Aorta (tissue), 5 donors: ENCODE data around the gene EPB41L4A. TPM values are rescaled to one million over a fixed set of nuclear protein-coding genes. Genes with fewer than 3 reads are reported as not detected.

Experiments
- ATAC-seq: fragments of 200-7000 bp; cut with Tn5 transposase; one replicate; pipeline ENCODE4 v1.9.1; 2022; ENCODE audit warnings: moderate library complexity; ENCODE audit not compliant: low FRiP score
- DNase-seq, 2 donors: peaks; one replicate each; pipeline ENCODE4 v3.0.0-alpha.2; 2020
- H3K27ac ChIP-seq, 2 donors: one replicate each; pipeline ENCODE4 v1.5.1; 2013; ENCODE audit warnings: low read length in 2 of 2, mild to moderate bottlenecking in 2 of 2, moderate library complexity in 2 of 2, control low read depth in 1 of 2, inconsistent platforms in 1 of 2, low read depth in 1 of 2
- H3K27me3 ChIP-seq, 2 donors: one replicate each; pipeline ENCODE4 v1.6.1; 2013; ENCODE audit warnings: control low read depth in 1 of 2, low read length in 1 of 2, mild to moderate bottlenecking in 1 of 2, moderate library complexity in 1 of 2; ENCODE audit not compliant: insufficient read depth in 2 of 2, control insufficient read depth in 1 of 2
- H3K36me3 ChIP-seq, 2 donors: one replicate each; pipeline ENCODE4 v1.6.1; 2013; ENCODE audit warnings: control low read depth in 1 of 2, low read length in 1 of 2, mild to moderate bottlenecking in 1 of 2; ENCODE audit not compliant: insufficient read depth in 2 of 2, control insufficient read depth in 1 of 2
- H3K4me1 ChIP-seq, 2 donors: one replicate each; pipeline ENCODE4 v1.6.1; 2013; ENCODE audit warnings: low read length in 2 of 2, control low read depth in 1 of 2, mild to moderate bottlenecking in 1 of 2, moderate library complexity in 1 of 2; ENCODE audit not compliant: insufficient read depth in 2 of 2, control insufficient read depth in 1 of 2
- H3K4me3 ChIP-seq, 2 donors: one replicate each; pipeline ENCODE4 v1.5.1; 2013; ENCODE audit warnings: low read length in 2 of 2, control low read depth in 1 of 2, mild to moderate bottlenecking in 1 of 2
- H3K9me3 ChIP-seq: one replicate; pipeline ENCODE4 v1.6.1; 2013; ENCODE audit warnings: mild to moderate bottlenecking, low read length; ENCODE audit not compliant: control insufficient read depth
- WGBS, 2 donors: extraction: QIAGEN DNeasy Blood & Tissue Kit; methylation state at CpG; one replicate each; pipeline ENCODE4 v1.1.7; 2013; 5-methylcytosine and 5-hydroxymethylcytosine counted together
- intact Hi-C, 2 donors: fragments of 100-400 bp; cut with DNase I; formaldehyde crosslinking; loops; one replicate each; pipeline versions ENCODE4 v1.14.2 to v1.15.0; 2022
- polyA plus RNA-seq, 2 donors: library from polyadenylated mRNA; stranded (reverse); fragments of 200-250 nt; gene quantifications; one replicate each; pipeline ENCODE4 v1.2.3, GENCODE V29; 2013
- total RNA-seq, 2 donors: library from RNA; stranded (reverse); fragmentation: NEBNext Ultra II Directional; extraction: Animal tissue kit (Norgen Biotek cat#: 25700); gene quantifications; one replicate each; pipeline ENCODE4 v1.2.1, GENCODE V29; 2021
- donor health status: healthy with polysubstance abuse.
- donor health status: Bipolar disorder and iron deficiency.
- donor health status: DM: no; HTN: no; CAD: no.
- donor health status: DM: no; HTN: no; CAD: no.
- donor health status: DM: yes; HTN: yes; CAD: no.

Gene EPB41L4A
- total and polyA plus RNA-seq, 4 donors: 4.4 to 39.3 (median 22.4) TPM

GRCh38 chr5:112257005-112257404 lies 162.1 kb downstream of the EPB41L4A start:
- intact Hi-C loops: no loop called here
- H3K4me3 ChIP-seq: no peak overlapping the region
- H3K9me3 ChIP-seq: no peaks in the 10 kb centered on the region
- DNase-seq (no peak), ATAC-seq (no peak)
- H3K27ac ChIP-seq: no peak overlapping the region
- H3K27me3 ChIP-seq: no peaks in the 10 kb centered on the region
- H3K4me1 ChIP-seq: no peaks in the 10 kb centered on the region
- H3K36me3 ChIP-seq: no peaks in the 10 kb centered on the region

- intact Hi-C loops: no loop called here
- no peaks in the 10 kb centered on the region for H3K4me1 ChIP-seq
- DNase-seq: no peak
- 64 to 75% methylated on average over 5 of the region's 5 CpGs for WGBS, 2 donors
- no peaks in the 10 kb centered on the region for H3K36me3 ChIP-seq
- peak; percentile 48 for ATAC-seq
- peak overlapping the region in 1 of 2 donors; percentile 67 for H3K27ac ChIP-seq
- H3K9me3 ChIP-seq: no peaks in the 10 kb centered on the region
- H3K27me3 ChIP-seq: no peaks in the 10 kb centered on the region
- H3K4me3 ChIP-seq: no peak overlapping the region
Observed at GRCh38 chr5:112254303-112254702, 164.8 kb downstream of the EPB41L4A start.

- H3K4me1 ChIP-seq: no peaks in the 10 kb centered on the region
- H3K27me3 ChIP-seq: no peaks in the 10 kb centered on the region
- no peaks in the 10 kb centered on the region for H3K9me3 ChIP-seq
- ATAC-seq: peak; percentile 64
- H3K27ac ChIP-seq: no peak overlapping the region
- DNase-seq: peak in 1 of 2 donors; percentile 52
- H3K4me3 ChIP-seq: no peak overlapping the region
- WGBS, 2 donors: 35 to 43% methylated on average over 9 of the region's 9 CpGs
- no peaks in the 10 kb centered on the region for H3K36me3 ChIP-seq
- intact Hi-C loops: no loop called here
Observed at GRCh38 chr5:112253478-112254250, 165.4 kb downstream of the EPB41L4A start.

- Histone ChIP-seq H3K27me3 (no peaks in the 10 kb centered on the region), H3K36me3 (no peaks in the 10 kb centered on the region), H3K27ac (no peak overlapping the region), H3K4me1 (no peaks in the 10 kb centered on the region), H3K9me3 (no peaks in the 10 kb centered on the region), H3K4me3 (no peak overlapping the region)
- intact Hi-C loops: no loop called here
- DNase-seq (no peak), ATAC-seq (no peak)
- 91 to 95% methylated on average over 2 of the region's 2 CpGs for WGBS, 2 donors
Observed at GRCh38 chr5:112250551-112250950, 168.5 kb downstream of the EPB41L4A start.

- no peaks in the 10 kb centered on the region for H3K27me3 ChIP-seq
- 73 to 78% methylated on average over 2 of the region's 2 CpGs for WGBS, 2 donors
- no peaks in the 10 kb centered on the region for H3K36me3 ChIP-seq
- H3K4me3 ChIP-seq: no peak overlapping the region
- no peaks in the 10 kb centered on the region for H3K9me3 ChIP-seq
- no peak for ATAC-seq
- H3K4me1 ChIP-seq: no peaks in the 10 kb centered on the region
- no peak for DNase-seq
- intact Hi-C loops: no loop called here
- no peak overlapping the region for H3K27ac ChIP-seq
Observed at GRCh38 chr5:112248623-112249022, 170.5 kb downstream of the EPB41L4A start.

- ATAC-seq: no peak
- intact Hi-C loops: no loop called here
- Histone ChIP-seq H3K4me1 (no peaks in the 10 kb centered on the region), H3K36me3 (no peaks in the 10 kb centered on the region), H3K27me3 (no peaks in the 10 kb centered on the region), H3K4me3 (no peak overlapping the region), H3K9me3 (no peaks in the 10 kb centered on the region), H3K27ac (no peak overlapping the region)
- DNase-seq: no peak
Observed at GRCh38 chr5:112247960-112248359, 171.1 kb downstream of the EPB41L4A start.

- Histone ChIP-seq H3K27ac (no peak overlapping the region), H3K9me3 (no peaks in the 10 kb centered on the region), H3K4me1 (no peaks in the 10 kb centered on the region), H3K27me3 (no peaks in the 10 kb centered on the region), H3K4me3 (no peak overlapping the region), H3K36me3 (no peaks in the 10 kb centered on the region)
- DNase-seq (no peak), ATAC-seq (no peak)
- WGBS, 2 donors: 65 to 73% methylated on average over 5 of the region's 5 CpGs
- intact Hi-C loops: no loop called here
Observed at GRCh38 chr5:112245656-112246055, 173.4 kb downstream of the EPB41L4A start.

GRCh38 chr5:112239996-112240395 lies 179.1 kb downstream of the EPB41L4A start:
- ATAC-seq: no peak

GRCh38 chr5:112238473-112238872 lies 180.6 kb downstream of the EPB41L4A start:
- intact Hi-C loops: no loop called here
- Histone ChIP-seq H3K4me3 (no peak overlapping the region), H3K27ac (no peak overlapping the region), H3K9me3 (no peaks in the 10 kb centered on the region), H3K4me1 (no peaks in the 10 kb centered on the region), H3K36me3 (peaks cover 0 to 2% of the 10 kb centered on the region in 2 donors), H3K27me3 (no peaks in the 10 kb centered on the region)
- no peak for DNase-seq
- ATAC-seq: no peak

More at GRCh38 chr5:112239996-112240395, 179.1 kb downstream of the EPB41L4A start:
- H3K4me1 ChIP-seq: no peaks in the 10 kb centered on the region
- intact Hi-C loops: no loop called here
- DNase-seq: no peak
- H3K27ac ChIP-seq: no peak overlapping the region
- H3K4me3 ChIP-seq: no peak overlapping the region
- H3K9me3 ChIP-seq: no peaks in the 10 kb centered on the region
- H3K27me3 ChIP-seq: no peaks in the 10 kb centered on the region
- 63 to 64% methylated on average over 3 of the region's 3 CpGs for WGBS, 2 donors
- peaks cover 0 to 2% of the 10 kb centered on the region in 2 donors for H3K36me3 ChIP-seq
